Naive thymus-derived CD4-positive, alpha-beta T cell (primary cell): ENCODE results near the gene SSBP3. TPM values are rescaled to one million over a fixed set of nuclear protein-coding genes. Genes with fewer than 3 reads are reported as not detected.
A peak's percentile ranks its signal among the peaks of the same experiment; 100 is the strongest.
"Not testable (repeated sequence)": the region's sequence is repeated elsewhere in the genome, so short reads cannot be mapped to it uniquely, and the experiment has no call there.

Experiments
- ATAC-seq: fragments of 150-1000 bp; cut with Tn5 transposase; 2 replicates; pipeline ENCODE4 v1.10.0; 2021; ENCODE audit warnings: mild to moderate bottlenecking, moderate library complexity
- CTCF ChIA-PET: fragments of 350-600 bp; sonication (Branson Sonifier 250); formaldehyde crosslinking; loops from one replicate; lab custom pipeline; 2021; ENCODE audit warnings: antibody characterized with exemption; lab: Charles Lee
- POLR2A ChIA-PET: fragments of 350-600 bp; sonication (Branson Sonifier 250); formaldehyde crosslinking; loops from one replicate; lab custom pipeline; 2021; ENCODE audit warnings: antibody characterized with exemption, inconsistent platforms; lab: Charles Lee
- DNase-seq, 9 donors: peaks; one replicate each; pipeline versions ENCODE4 v3.0.0 to v3.0.0-alpha.2; 2020 to 2022; ENCODE audit warnings: mixed read lengths in 1 of 9
- H3K27ac ChIP-seq: one replicate; pipeline ENCODE4 v1.7.0; 2013; ENCODE audit warnings: mild to moderate bottlenecking, low read depth, low read length, moderate library complexity
- H3K27me3 ChIP-seq, 2 donors: one replicate each; pipeline ENCODE4 v1.7.0; 2013; ENCODE audit warnings: low read length in 2 of 2, mild to moderate bottlenecking in 2 of 2, moderate library complexity in 2 of 2; ENCODE audit not compliant: control insufficient read depth in 2 of 2, insufficient read depth in 2 of 2
- H3K36me3 ChIP-seq, 3 experiments: 1 replicate in 2 of 3; 2 replicates in 1 of 3; pipeline ENCODE4 v1.7.0; 2013; ENCODE audit warnings: low read length in 3 of 3, mild to moderate bottlenecking in 3 of 3, moderate library complexity in 1 of 3; ENCODE audit not compliant: insufficient read depth in 3 of 3, control insufficient read depth in 2 of 3
- H3K4me1 ChIP-seq, 2 donors: one replicate each; pipeline ENCODE4 v1.7.0; 2013; ENCODE audit warnings: low read length in 2 of 2, mild to moderate bottlenecking in 2 of 2, moderate library complexity in 1 of 2; ENCODE audit not compliant: control insufficient read depth in 2 of 2, insufficient read depth in 2 of 2
- H3K4me3 ChIP-seq: 2 replicates; pipeline ENCODE4 v1.7.0; 2013; ENCODE audit warnings: mild to moderate bottlenecking, low read length
- H3K9me3 ChIP-seq, 3 experiments: 1 replicate in 2 of 3; 2 replicates in 1 of 3; pipeline ENCODE4 v1.7.0; 2013; ENCODE audit warnings: low read length in 3 of 3; ENCODE audit not compliant: control insufficient read depth in 2 of 3
- H3K27ac Mint-ChIP-seq, 9 donors: one replicate each; pipeline ENCODE4 v1.8.0; 2020 to 2022; ENCODE audit warnings: mixed read lengths in 9 of 9, mild to moderate bottlenecking in 8 of 9, moderate library complexity in 5 of 9, inconsistent platforms in 2 of 9
- H3K27me3 Mint-ChIP-seq, 5 donors: one replicate each; pipeline ENCODE4 v1.8.0; 2021 to 2022; ENCODE audit warnings: mixed read lengths in 5 of 5, mild to moderate bottlenecking in 1 of 5
- H3K36me3 Mint-ChIP-seq, 5 donors: one replicate each; pipeline ENCODE4 v1.8.0; 2020 to 2022; ENCODE audit warnings: mixed read lengths in 5 of 5, mild to moderate bottlenecking in 3 of 5, inconsistent platforms in 1 of 5
- H3K4me1 Mint-ChIP-seq, 7 donors: one replicate each; pipeline ENCODE4 v1.8.0; 2020 to 2022; ENCODE audit warnings: mixed read lengths in 7 of 7, mild to moderate bottlenecking in 3 of 7, inconsistent platforms in 1 of 7
- H3K4me3 Mint-ChIP-seq, 10 donors: one replicate each; pipeline ENCODE4 v1.8.0; 2020 to 2022; ENCODE audit warnings: mild to moderate bottlenecking in 10 of 10, mixed read lengths in 10 of 10, moderate library complexity in 6 of 10, inconsistent platforms in 2 of 10
- H3K9me3 Mint-ChIP-seq, 11 donors: one replicate each; pipeline ENCODE4 v1.8.0; 2020 to 2022; ENCODE audit warnings: mixed read lengths in 11 of 11, mild to moderate bottlenecking in 4 of 11, inconsistent platforms in 1 of 11, moderate library complexity in 1 of 11
- intact Hi-C, 2 donors: fragments of 100-400 bp; cut with micrococcal nuclease; formaldehyde crosslinking; loops; one replicate each; pipeline ENCODE4 v1.15.1; 2023
- polyA plus RNA-seq, 2 donors: library from polyadenylated mRNA; unstranded; fragments of 300-500 nt; fragmentation: Illumina TruSeq; gene quantifications; one replicate each; pipeline ENCODE4 v1.2.3, GENCODE V29; 2021
- total RNA-seq, 6 experiments: library from RNA in 5 of 6; stranded (reverse) in 5 of 6; gene quantifications; 1 replicate in 5 of 6; 2 replicates in 1 of 6; pipeline ENCODE4 v1.2.3 and lab custom pipeline; 2021 to 2026

SSBP3 gene
- total and polyA plus RNA-seq, 7 experiments from 2014 or later: 19.4 to 124 (median 80.5) TPM

GRCh38 chr1:54237586-54237985 is 168.6 kb downstream of the SSBP3 start:
- DNase-seq: no peak
- Mint-ChIP-seq H3K4me3 (no peak overlapping the region), H3K4me1 (peaks cover 0 to 6% (median 0%) of the 10 kb centered on the region in 7 donors), H3K36me3 (peaks cover 12 to 39% (median 24%) of the 10 kb centered on the region in 5 donors), H3K27ac (peak overlapping the region in 3 of 9 donors; percentile 28 to 72 (median 31)), H3K9me3 (peaks cover 0 to 6% (median 0%) of the 10 kb centered on the region in 11 donors), H3K27me3 (no peaks in the 10 kb centered on the region)
- CTCF ChIA-PET: interaction anchor here (1.1 kb wide), 1 partner anchor 252 kb away, joined by 4 read pairs; no protein-coding TSS in a partner anchor
- Histone ChIP-seq H3K4me1 (no peaks in the 10 kb centered on the region), H3K4me3 (no peak overlapping the region), H3K27me3 (no peaks in the 10 kb centered on the region), H3K36me3 (peaks cover 0 to 54% (median 19%) of the 10 kb centered on the region in 3 experiments), H3K9me3 (no peaks in the 10 kb centered on the region), H3K27ac (no peak overlapping the region)
- no peak for ATAC-seq
- POLR2A ChIA-PET: no interaction called here
- intact Hi-C loops: no loop called here

GRCh38 chr1:54234284-54234683 is 171.9 kb downstream of the SSBP3 start:
- peaks cover 0 to 6% (median 0%) of the 10 kb centered on the region in 11 donors for H3K9me3 Mint-ChIP-seq
- intact Hi-C loops: no loop called here
- H3K4me3 Mint-ChIP-seq: no peak overlapping the region
- ChIA-PET POLR2A (no interaction called here), CTCF (no interaction called here)
- H3K4me1 Mint-ChIP-seq: peaks cover 0 to 19% (median 6%) of the 10 kb centered on the region in 7 donors
- Histone ChIP-seq H3K27me3 (no peaks in the 10 kb centered on the region), H3K27ac (no peak overlapping the region), H3K4me1 (peaks cover 0 to 5% of the 10 kb centered on the region in 2 donors), H3K36me3 (peaks cover 0 to 37% (median 9%) of the 10 kb centered on the region in 3 experiments), H3K9me3 (no peaks in the 10 kb centered on the region), H3K4me3 (no peak overlapping the region)
- H3K27ac Mint-ChIP-seq: no peak overlapping the region
- no peaks in the 10 kb centered on the region for H3K27me3 Mint-ChIP-seq
- ATAC-seq (no peak), DNase-seq (no peak)
- peaks cover 12 to 38% (median 24%) of the 10 kb centered on the region in 5 donors for H3K36me3 Mint-ChIP-seq

- H3K27me3 Mint-ChIP-seq, H3K4me3 ChIP-seq, CTCF ChIA-PET, H3K9me3 ChIP-seq, DNase-seq, POLR2A ChIA-PET, ATAC-seq, H3K4me1 ChIP-seq, H3K27ac Mint-ChIP-seq, H3K9me3 Mint-ChIP-seq, H3K27me3 ChIP-seq, H3K4me3 Mint-ChIP-seq, H3K27ac ChIP-seq, intact Hi-C loops: not testable (repeated sequence)
- peaks cover 12 to 32% (median 25%) of the 10 kb centered on the region in 5 donors for H3K36me3 Mint-ChIP-seq
- H3K4me1 Mint-ChIP-seq: peaks cover 0 to 25% (median 6%) of the 10 kb centered on the region in 7 donors
- H3K36me3 ChIP-seq: peaks cover 0 to 37% (median under 1%) of the 10 kb centered on the region in 3 experiments
Observed at GRCh38 chr1:54233196-54233595, 173.0 kb downstream of the SSBP3 start.

- H3K4me1 ChIP-seq: peaks cover 0 to 5% of the 10 kb centered on the region in 2 donors
- DNase-seq (peak in 1 of 9 donors; percentile 63), ATAC-seq (peak; percentile 53)
- H3K27me3 Mint-ChIP-seq: no peaks in the 10 kb centered on the region
- H3K36me3 ChIP-seq: peaks cover 0 to 26% (median 0%) of the 10 kb centered on the region in 3 experiments
- ChIA-PET CTCF (no interaction called here), POLR2A (no interaction called here)
- H3K27ac ChIP-seq: no peak overlapping the region
- H3K27me3 ChIP-seq: no peaks in the 10 kb centered on the region
- peak overlapping the region in 1 of 10 donors; percentile 46 for H3K4me3 Mint-ChIP-seq
- H3K4me1 Mint-ChIP-seq: peaks cover 0 to 24% (median 6%) of the 10 kb centered on the region in 7 donors
- H3K36me3 Mint-ChIP-seq: peaks cover 4 to 16% (median 13%) of the 10 kb centered on the region in 5 donors
- no peaks in the 10 kb centered on the region for H3K9me3 ChIP-seq
- peak overlapping the region in 7 of 9 donors; percentile 28 to 81 (median 70) for H3K27ac Mint-ChIP-seq
- peaks cover 0 to 6% (median 0%) of the 10 kb centered on the region in 11 donors for H3K9me3 Mint-ChIP-seq
- intact Hi-C loops: no loop called here
- no peak overlapping the region for H3K4me3 ChIP-seq
Observed at GRCh38 chr1:54230507-54231339, 175.5 kb downstream of the SSBP3 start.

- Histone ChIP-seq H3K4me3 (no peak overlapping the region), H3K27me3 (no peaks in the 10 kb centered on the region), H3K9me3 (no peaks in the 10 kb centered on the region), H3K4me1 (peaks cover 0 to 5% of the 10 kb centered on the region in 2 donors), H3K27ac (no peak overlapping the region), H3K36me3 (peaks cover 0 to 26% (median 0%) of the 10 kb centered on the region in 3 experiments)
- H3K27ac Mint-ChIP-seq: peak overlapping the region in 6 of 9 donors; percentile 19 to 84 (median 59)
- H3K9me3 Mint-ChIP-seq: peaks cover 0 to 1% (median 0%) of the 10 kb centered on the region in 11 donors
- ATAC-seq (peak; percentile 39), DNase-seq (peak in 1 of 9 donors; percentile 54)
- peaks cover 0 to 24% (median 11%) of the 10 kb centered on the region in 7 donors for H3K4me1 Mint-ChIP-seq
- intact Hi-C loops: no loop called here
- H3K36me3 Mint-ChIP-seq: peaks cover 4 to 14% (median 11%) of the 10 kb centered on the region in 5 donors
- ChIA-PET CTCF (interaction anchor here (0.6 kb wide), 1 partner anchor 450 kb away, joined by 3 read pairs; no protein-coding TSS in a partner anchor), POLR2A (no interaction called here)
- no peaks in the 10 kb centered on the region for H3K27me3 Mint-ChIP-seq
- peak overlapping the region in 1 of 10 donors; percentile 73 for H3K4me3 Mint-ChIP-seq
Observed at GRCh38 chr1:54229281-54229891, 176.8 kb downstream of the SSBP3 start.

GRCh38 chr1:54228638-54229079 is 177.5 kb downstream of the SSBP3 start:
- CTCF ChIA-PET: interaction anchor here (0.8 to 1.4 kb wide), 2 partner anchors 9 to 179 kb away, joined by 3 to 4 read pairs; no protein-coding TSS in a partner anchor
- no peak for DNase-seq

More at GRCh38 chr1:54228638-54229079, 177.5 kb downstream of the SSBP3 start:
- no peaks in the 10 kb centered on the region for H3K9me3 ChIP-seq
- intact Hi-C loops: no loop called here
- ATAC-seq: no peak
- H3K27ac Mint-ChIP-seq: peak overlapping the region in 1 of 9 donors; percentile 33
- no peak overlapping the region for H3K4me3 Mint-ChIP-seq
- peaks cover 0 to 26% (median 0%) of the 10 kb centered on the region in 3 experiments for H3K36me3 ChIP-seq
- peaks cover 0 to 5% of the 10 kb centered on the region in 2 donors for H3K4me1 ChIP-seq
- H3K9me3 Mint-ChIP-seq: no peaks in the 10 kb centered on the region
- peaks cover 0 to 24% (median 13%) of the 10 kb centered on the region in 7 donors for H3K4me1 Mint-ChIP-seq
- POLR2A ChIA-PET: no interaction called here
- no peak overlapping the region for H3K27ac ChIP-seq
- H3K36me3 Mint-ChIP-seq: peaks cover 4 to 12% (median 9%) of the 10 kb centered on the region in 5 donors
- H3K27me3 ChIP-seq: no peaks in the 10 kb centered on the region
- no peak overlapping the region for H3K4me3 ChIP-seq
- no peaks in the 10 kb centered on the region for H3K27me3 Mint-ChIP-seq
